ENCODE measurements around the gene MTHFD1.

The MTHFD1 gene

DNA sequence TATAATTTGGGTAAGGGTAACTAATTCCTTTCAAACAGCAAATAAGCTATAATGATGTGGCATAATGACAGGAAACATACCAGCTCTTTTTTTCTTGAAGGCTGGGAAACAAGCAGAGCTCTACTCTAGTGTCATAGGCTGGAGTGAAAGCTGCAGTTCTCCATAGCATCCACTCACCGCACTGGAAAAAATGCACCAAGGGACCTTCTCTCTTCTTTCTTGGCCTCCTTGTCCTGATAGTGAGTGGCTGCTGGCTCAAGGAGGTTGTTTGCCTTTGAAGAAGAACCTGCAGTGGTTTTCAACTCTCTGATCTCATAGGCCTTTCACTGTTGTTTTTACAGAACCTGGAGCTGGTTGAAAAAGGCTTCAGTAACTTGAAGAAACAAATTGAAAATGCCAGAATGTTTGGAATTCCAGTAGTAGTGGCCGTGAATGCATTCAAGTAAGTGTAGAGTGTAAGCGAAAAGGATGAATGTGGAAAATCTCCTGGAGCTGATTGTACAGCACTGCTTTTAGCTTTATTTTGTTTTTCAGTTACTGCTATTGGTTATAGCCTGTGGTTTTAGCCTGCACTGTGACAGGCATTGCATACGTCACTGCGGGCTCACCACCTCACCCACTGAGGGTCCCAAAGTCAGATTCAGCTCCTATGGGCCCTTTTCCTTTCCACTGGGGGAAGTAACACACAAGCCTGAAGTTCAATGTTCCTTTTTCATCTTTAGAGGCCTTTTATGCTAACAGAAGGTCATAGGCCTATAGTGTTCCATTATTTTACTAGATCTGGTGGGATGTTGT lies 59.9 kb downstream of the MTHFD1 start:
- no peak for DNase-seq (ENCODE audit: low spot score)

DNA sequence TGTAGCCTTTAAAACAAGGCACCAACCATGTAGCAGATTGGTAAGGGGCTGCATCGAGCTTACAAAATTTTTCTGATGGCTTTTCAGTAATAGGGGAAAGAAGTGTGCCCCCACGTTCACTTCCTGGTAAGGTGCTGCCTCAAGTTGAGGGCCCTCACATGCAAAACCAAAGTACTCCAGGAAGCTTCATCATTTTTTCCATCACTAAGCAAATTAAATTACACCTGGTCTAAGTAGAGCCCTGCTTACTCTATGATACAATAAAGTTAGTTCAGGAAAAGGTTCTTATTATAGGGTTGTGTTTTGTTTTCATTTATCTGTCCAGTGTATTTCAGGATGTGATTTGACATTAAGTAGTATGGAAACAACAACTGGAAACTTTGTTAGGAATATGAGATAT lies 62.1 kb downstream of the MTHFD1 start:
- no peak for DNase-seq (ENCODE audit: low spot score)

GRCh38 chr14:64454671-64455070 lies 66.5 kb downstream of the MTHFD1 start:
- DNase-seq (ENCODE audit: low spot score): no peak

- DNase-seq (ENCODE audit: low spot score): no peak
These were observed 71.4 kb downstream of the MTHFD1 start for GRCh38 chr14:64459405-64460136.

DNA sequence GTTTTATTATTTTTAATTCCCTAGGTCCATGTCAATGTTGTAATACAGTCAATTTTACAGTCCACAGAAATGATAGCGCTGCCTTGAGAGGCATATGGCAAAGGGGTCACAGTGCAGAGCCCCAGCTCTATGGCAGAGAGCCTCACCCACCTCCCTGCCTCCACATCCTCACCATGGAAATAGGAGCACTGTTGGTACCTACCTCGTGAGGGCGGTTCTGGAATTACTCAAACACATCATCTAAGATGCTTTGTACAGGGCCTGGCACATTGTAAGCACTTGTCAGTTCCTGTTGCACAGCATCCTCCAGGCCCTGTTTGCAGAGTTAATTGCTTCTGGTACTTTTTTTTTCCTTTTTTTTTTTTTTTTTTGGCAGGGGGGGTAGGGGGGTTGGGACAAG lies 73.1 kb downstream of the MTHFD1 start:
- no peak for DNase-seq (ENCODE audit: low spot score)

DNA sequence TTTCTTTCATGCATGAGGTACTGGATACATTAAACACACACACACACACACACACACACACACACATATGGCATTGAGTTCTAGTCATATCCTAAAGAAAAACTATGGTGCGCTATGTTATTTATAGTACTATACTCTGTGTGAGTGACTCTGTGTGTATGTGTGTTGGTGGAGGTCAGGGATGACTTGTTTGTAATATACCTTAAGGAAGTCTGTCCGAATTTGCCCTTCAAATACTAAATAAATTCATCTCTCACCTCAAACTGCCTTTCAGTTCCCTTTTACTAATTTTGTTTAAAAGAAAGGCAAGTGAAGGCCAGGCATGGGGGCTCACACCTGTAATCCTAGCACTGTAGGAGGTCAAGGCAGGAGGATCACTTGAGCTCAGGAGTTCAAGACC lies 75.0 kb downstream of the MTHFD1 start:
- DNase-seq (ENCODE audit: low spot score): no peak

GRCh38 chr14:64463873-64464272 lies 75.7 kb downstream of the MTHFD1 start:
- no peak for DNase-seq (ENCODE audit: low spot score)

GRCh38 chr14:64464651-64465050 lies 76.5 kb downstream of the MTHFD1 start:
- DNase-seq (ENCODE audit: low spot score): peak; percentile 15

- peak; percentile 26 for DNase-seq (ENCODE audit: low spot score)
These were observed 77.2 kb downstream of the MTHFD1 start, which contains the start of gene AKAP5 for GRCh38 chr14:64465191-64465822. AKAP5 (plus strand) TSS chr14:64465499; CDS start chr14:64468395, 2,896 bp downstream.

- DNase-seq (ENCODE audit: low spot score): peak; percentile 24
These were observed 77.8 kb downstream of the MTHFD1 start for GRCh38 chr14:64465831-64466554.

DNA sequence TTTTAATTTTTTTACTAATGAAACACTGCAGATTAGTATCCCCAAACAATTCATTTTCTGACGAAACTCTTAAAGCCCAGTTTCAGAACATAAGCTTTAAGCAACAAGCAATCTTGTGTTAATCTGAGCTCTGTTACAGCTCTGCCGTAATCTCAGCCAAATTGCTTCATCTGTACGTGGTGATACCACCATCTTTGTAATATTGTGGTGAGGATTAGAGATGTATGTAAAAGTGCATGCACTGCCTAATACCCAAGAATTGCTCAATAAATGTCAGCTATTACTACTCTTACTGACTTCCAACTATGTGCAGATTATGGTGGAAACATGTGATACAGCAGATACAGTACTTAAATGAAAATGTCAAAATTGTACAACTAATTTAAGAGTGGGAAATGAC lies 78.9 kb downstream of the MTHFD1 start:
- DNase-seq (ENCODE audit: low spot score): no peak

DNA sequence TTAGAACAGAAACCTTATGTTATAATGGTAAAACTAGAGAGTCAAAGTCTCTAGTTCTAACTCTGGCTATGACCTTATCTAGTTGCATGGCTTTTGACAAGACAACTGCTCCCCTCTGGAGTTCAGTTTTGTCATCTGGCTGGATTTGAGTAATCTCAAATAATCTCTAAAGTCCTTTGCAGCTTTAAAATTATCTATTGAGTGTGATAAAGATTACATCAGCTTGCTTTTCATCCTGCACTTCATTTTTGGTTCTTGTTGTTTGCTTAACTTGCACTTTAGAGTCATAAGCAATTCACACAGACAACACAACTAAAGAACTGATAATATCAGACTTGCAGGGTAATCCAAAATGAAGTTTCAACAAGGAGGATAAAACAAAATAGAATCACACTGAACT lies 79.4 kb downstream of the MTHFD1 start:
- no peak for DNase-seq (ENCODE audit: low spot score)

DNA sequence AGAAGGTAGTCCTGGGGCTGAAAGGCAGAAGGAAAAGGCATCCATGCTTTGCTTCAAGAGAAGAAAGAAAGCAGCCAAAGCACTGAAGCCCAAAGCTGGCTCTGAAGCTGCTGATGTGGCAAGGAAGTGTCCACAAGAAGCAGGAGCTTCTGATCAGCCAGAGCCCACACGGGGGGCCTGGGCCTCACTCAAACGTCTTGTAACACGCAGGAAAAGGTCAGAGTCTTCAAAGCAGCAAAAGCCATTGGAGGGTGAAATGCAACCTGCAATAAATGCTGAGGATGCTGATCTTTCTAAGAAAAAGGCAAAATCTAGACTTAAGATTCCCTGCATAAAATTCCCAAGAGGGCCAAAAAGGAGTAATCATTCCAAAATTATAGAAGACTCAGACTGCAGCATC lies 80.3 kb downstream of the MTHFD1 start:
- DNase-seq (ENCODE audit: low spot score): no peak

GRCh38 chr14:64474041-64474440 lies 85.9 kb downstream of the MTHFD1 start:
- DNase-seq (ENCODE audit: low spot score): no peak

GRCh38 chr14:64474698-64475097 lies 86.5 kb downstream of the MTHFD1 start:
- DNase-seq (ENCODE audit: low spot score): no peak

- DNase-seq (ENCODE audit: low spot score): no peak
These were observed 87.6 kb downstream of the MTHFD1 start for GRCh38 chr14:64475585-64476273.

DNA sequence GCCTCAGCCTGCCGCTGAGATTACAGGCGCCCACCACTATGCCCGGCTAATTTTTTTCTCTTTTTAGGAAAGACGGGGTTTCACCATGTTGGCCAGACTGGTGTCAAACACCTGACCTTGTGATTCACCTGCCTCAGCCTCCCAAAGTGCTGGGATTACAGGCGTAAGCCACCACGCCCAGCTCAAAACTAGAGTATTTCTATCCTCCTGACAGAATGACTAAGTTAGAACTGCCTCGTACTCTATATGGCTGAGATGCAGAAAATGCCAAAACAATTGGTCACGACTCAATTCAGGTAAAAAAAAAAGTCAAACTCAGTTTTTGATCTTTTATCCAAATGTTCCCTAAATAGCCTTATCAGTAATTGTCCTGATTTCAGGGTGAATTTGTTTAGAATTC lies 88.3 kb downstream of the MTHFD1 start:
- no peak for DNase-seq (ENCODE audit: low spot score)

DNA sequence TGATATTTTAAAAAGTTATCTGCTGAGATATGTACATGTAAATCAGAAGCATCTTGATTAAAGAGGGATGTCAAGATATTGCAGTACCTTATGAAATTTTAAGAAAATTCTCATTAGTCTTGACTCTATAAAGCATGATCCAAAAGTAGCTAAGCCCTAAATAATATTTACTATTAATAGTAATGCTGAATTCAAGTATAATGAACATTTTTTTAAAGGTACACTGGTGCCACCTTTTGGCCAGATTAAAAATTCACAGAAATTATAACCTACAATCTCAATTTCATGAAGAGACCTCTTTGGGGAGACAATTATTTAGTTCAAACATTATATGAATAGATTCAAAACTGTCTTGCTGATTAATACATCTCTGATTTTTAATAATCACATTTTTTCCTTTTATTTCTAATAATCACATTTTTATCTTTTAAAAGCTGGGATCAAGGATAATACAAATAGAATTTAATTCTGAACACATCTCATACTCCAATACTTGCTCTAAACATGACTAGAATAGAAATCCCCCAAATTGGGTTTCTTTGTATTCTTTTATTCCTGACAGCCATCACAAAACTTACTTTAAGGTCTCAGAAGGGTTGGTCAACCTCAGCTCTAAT lies 90.6 kb downstream of the MTHFD1 start:
- no peak for DNase-seq (ENCODE audit: low spot score)

DNA sequence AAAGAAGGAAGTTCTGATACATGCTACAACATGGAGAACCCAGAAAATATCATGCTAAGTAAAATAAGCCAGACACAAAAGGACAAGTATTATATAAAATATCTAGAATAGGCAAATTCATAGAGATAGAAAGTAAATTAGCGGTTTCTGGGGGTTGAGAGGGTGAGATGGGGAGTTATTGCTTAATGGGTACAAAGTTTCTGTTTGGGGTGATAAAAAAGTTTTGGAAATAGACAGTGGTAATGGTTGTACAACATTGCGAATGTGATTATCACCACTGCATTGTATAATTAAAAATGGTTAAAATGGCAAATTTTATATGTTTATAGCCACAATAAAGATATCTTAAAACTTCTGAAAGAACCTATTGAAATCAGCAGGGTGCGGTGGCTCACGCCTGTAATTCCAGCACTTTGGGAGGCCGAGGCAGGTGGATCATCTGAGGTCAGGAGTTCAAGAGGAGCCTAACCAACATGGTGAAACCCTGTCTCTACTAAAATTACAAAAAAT lies 100.5 kb downstream of the MTHFD1 start:
- no peak for DNase-seq (ENCODE audit: low spot score)

DNA sequence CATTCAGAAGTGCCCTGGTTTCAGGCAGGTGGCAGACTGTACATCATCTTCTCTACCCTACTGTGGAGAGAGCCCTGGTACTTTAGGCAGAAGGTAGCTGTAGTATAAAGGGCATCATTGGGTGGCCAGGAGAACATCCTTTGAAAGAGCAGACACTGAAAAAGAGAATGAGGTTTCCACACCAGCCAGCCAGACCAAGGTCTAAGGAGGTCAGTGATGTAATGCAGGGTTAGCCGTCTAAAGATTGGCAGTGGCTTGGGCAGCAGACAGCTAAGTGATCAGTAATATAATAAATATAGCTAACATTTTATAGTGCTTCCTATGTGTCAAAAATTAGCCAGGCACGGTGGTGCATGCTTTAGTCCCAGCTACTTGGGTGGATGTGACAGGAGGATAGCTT lies 103.5 kb downstream of the MTHFD1 start:
- no peak for DNase-seq (ENCODE audit: low spot score)

DNA sequence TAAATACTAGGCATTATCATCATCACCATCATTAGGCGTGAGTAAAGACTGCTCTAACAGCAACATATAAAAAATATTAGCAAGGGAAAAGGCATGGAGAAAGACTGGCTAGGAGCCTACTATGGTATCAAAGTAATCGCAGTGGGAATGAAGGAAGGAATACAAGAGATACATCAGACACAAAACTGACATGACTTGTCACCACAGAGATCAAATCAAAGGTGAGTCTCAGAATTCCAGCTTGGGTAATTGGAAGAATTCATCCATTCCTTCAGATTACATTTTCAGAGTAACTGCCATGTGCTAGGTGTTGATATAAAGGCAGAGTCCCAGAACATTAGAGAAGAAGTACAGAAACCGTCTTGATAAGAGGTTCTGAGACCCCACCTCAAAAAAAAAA lies 105.3 kb downstream of the MTHFD1 start:
- no peak for DNase-seq (ENCODE audit: low spot score)
